ENCODE data around the gene CEP112.

GRCh38 chr17:65988451-65988850 lies 203.5 kb downstream of the CEP112 start:
- TF ChIP-seq POLR2AphosphoS5 (IDR thresholded peaks at IDR 0.05; ENCODE audit: low read depth) (no peak), CTCF (conservative IDR thresholded peaks at IDR 0.05; ENCODE audit: low read depth in 2 of 2) (no peak), EZH2phosphoT487 (IDR thresholded peaks at IDR 0.05; ENCODE audit: unreplicated experiment) (no peak), EZH2 (IDR thresholded peaks at IDR 0.05; ENCODE audit: low read depth, unreplicated experiment) (no peak), REST (IDR thresholded peaks at IDR 0.05; ENCODE audit: unreplicated experiment) (no peak), ZNF331 (CRISPR knock-in tag; IDR thresholded peaks at IDR 0.05; ENCODE audit: low read depth) (no peak), ZNF114 (CRISPR knock-in tag; IDR thresholded peaks at IDR 0.05) (no peak), CREB1 (CRISPR knock-in tag; IDR thresholded peaks at IDR 0.05; ENCODE audit: low read depth) (no peak), JUNB (IDR thresholded peaks at IDR 0.05; ENCODE audit: unreplicated experiment) (no peak)
